ENCODE measurements around the gene WNT5A.

WNT5A gene

DNA sequence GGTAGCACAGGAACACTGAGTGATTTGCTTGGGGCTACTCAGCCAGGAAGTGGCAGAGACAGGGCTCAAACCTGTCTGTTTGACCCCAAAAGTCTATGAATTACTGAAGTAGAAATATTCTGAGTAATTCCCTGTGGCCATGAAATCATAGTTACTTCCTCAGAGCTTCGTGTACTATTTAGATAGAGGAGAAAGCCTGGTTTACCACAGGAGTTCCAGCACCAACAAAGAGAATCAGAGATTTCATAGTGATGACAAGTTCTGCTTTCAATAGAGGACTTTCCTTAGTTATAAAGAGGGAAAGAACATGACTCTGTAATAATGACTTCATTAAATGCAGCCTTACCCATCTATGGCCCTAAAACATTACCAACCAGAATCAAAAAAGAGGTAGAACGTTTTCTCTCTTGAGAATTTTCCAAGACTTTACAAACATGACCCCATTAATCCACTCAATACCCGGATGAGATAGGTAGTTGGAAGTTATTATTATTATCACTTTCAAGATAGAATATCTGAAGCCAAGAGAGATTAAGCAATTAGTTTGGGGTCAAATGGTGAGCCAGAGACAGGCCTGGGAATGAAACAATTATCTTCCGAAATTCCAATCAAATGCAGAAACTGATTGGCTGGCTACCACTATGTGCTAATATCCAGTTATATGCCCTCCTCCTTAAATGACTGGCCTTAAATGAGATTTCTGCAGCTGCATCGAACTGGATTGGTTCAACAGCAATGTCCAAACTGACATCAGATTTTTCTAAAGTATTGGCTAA, 13.6 kb upstream of the WNT5A start:
- H3K9me3 ChIP-seq: no peaks in the 10 kb centered on the region
- H3K4me3 ChIP-seq (ENCODE audit: low read depth, low read length): no peak overlapping the region
- TF ChIP-seq CTCF (IDR thresholded peaks at IDR 0.05; ENCODE audit: low read depth, low read length): no peak
- no peaks in the 10 kb centered on the region for H3K36me3 ChIP-seq
- H3K4me1 ChIP-seq: no peaks in the 10 kb centered on the region
- H3K27me3 ChIP-seq: no peaks in the 10 kb centered on the region
- no peak for DNase-seq

DNA sequence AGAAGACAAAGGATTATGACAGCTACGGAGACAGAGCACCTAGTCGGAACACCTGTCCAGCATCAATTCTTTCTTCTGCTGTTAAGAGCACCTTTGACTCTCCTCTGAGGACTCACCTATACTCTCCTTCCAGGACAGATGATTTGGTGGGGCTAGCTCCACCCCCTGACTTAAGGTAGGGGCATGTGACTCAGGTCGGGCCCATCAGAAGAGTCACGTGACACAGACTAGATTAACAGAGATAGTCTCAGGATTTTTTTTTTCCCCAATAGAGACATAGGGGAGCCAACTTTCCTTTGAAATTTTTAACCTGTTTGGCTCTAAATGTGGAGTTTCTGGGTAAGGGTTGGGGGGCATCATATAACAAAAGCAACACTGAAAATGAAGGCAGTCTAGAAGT, 11.4 kb upstream of the WNT5A start:
- no peak overlapping the region for H3K4me3 ChIP-seq (ENCODE audit: low read depth, low read length)
- no peak for TF ChIP-seq CTCF (IDR thresholded peaks at IDR 0.05; ENCODE audit: low read depth, low read length)
- H3K4me1 ChIP-seq: no peaks in the 10 kb centered on the region
- no peaks in the 10 kb centered on the region for H3K27me3 ChIP-seq
- H3K9me3 ChIP-seq: no peaks in the 10 kb centered on the region
- no peaks in the 10 kb centered on the region for H3K36me3 ChIP-seq
- DNase-seq: no peak

GRCh38 chr3:55497250-55497649, 10.1 kb upstream of the WNT5A start:
- no peaks in the 10 kb centered on the region for H3K27me3 ChIP-seq
- no peaks in the 10 kb centered on the region for H3K4me1 ChIP-seq
- no peaks in the 10 kb centered on the region for H3K9me3 ChIP-seq
- no peak for DNase-seq
- no peaks in the 10 kb centered on the region for H3K36me3 ChIP-seq
- TF ChIP-seq CTCF (IDR thresholded peaks at IDR 0.05; ENCODE audit: low read depth, low read length): no peak
- H3K4me3 ChIP-seq (ENCODE audit: low read depth, low read length): no peak overlapping the region

DNA sequence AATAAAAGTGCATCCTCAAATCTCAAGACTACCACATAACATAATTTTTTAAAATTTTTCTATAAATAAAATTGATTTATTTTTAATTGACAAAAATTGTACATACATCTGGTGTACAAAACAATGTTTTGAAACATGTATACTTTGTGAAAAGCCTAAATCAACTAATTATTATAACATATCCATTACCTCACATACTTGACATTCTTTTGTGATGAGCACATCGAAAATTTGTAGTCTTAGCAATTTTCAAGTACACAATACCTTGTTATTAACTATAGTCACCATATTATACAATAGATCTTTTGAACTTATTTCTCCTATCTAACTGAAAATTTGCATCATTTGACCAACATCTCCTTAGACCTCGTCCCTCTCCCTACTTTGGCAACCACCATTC, 7.9 kb upstream of the WNT5A start:
- no peak for DNase-seq
- no peak for TF ChIP-seq CTCF (IDR thresholded peaks at IDR 0.05; ENCODE audit: low read depth, low read length)

DNA sequence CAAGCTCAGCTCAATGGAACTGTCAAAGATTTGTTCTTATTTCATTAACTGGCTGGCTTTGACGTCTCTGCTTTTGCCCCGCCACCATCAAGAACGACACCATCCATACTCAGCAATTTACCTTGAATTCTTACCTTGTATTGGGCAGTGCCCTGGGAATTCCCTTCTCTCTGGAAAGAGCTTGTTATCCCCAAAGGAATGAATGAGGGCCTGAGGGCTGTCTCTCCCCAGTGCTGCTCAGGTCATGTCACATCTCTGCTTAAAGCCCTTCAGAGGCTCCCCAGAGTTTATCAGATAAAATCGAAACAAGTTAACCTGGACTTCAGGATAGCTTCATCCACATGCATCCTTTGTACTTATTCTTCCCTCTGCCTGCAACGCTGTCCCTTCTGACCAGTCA, 5.9 kb upstream of the WNT5A start:
- Histone ChIP-seq H3K27me3 (peaks cover 21% of the 10 kb centered on the region), H3K4me3 (ENCODE audit: low read depth, low read length) (no peak overlapping the region), H3K9me3 (no peaks in the 10 kb centered on the region), H3K36me3 (no peaks in the 10 kb centered on the region), H3K4me1 (no peaks in the 10 kb centered on the region)
- no peak for DNase-seq
- no peak for TF ChIP-seq CTCF (IDR thresholded peaks at IDR 0.05; ENCODE audit: low read depth, low read length)

More for the DNA sequence above, 7.9 kb upstream of the WNT5A start:
- Histone ChIP-seq H3K36me3 (no peaks in the 10 kb centered on the region), H3K4me3 (ENCODE audit: low read depth, low read length) (no peak overlapping the region), H3K4me1 (no peaks in the 10 kb centered on the region), H3K27me3 (peaks cover 4% of the 10 kb centered on the region), H3K9me3 (no peaks in the 10 kb centered on the region)

- no peak for TF ChIP-seq CTCF (IDR thresholded peaks at IDR 0.05; ENCODE audit: low read depth, low read length)
- no peak for DNase-seq
- H3K9me3 ChIP-seq: no peaks in the 10 kb centered on the region
- H3K27me3 ChIP-seq: peaks cover 37% of the 10 kb centered on the region
- H3K4me3 ChIP-seq (ENCODE audit: low read depth, low read length): no peak overlapping the region
- H3K36me3 ChIP-seq: no peaks in the 10 kb centered on the region
- H3K4me1 ChIP-seq: no peaks in the 10 kb centered on the region
These were observed 4.2 kb upstream of the WNT5A start for GRCh38 chr3:55491296-55491816.

Measured in BE2C (cell line).